HG02943 (cell line): ENCODE data around the gene EID3.
"Not testable (repeated sequence)": the region's sequence is repeated elsewhere in the genome, so short reads cannot be mapped to it uniquely, and the experiment has no call there.

Experiments used
- ATAC-seq: cut with Tn5 transposase; IDR thresholded peaks from one replicate; pipeline ENCODE4 v1.9.1; 2021; ENCODE audit warnings: mild to moderate bottlenecking, low read depth, moderate library complexity; ENCODE audit not compliant: unreplicated experiment

Gene EID3

GRCh38 chr12:104310751-104311633 lies 7.5 kb downstream of the EID3 start:
- ATAC-seq = no peak

DNA sequence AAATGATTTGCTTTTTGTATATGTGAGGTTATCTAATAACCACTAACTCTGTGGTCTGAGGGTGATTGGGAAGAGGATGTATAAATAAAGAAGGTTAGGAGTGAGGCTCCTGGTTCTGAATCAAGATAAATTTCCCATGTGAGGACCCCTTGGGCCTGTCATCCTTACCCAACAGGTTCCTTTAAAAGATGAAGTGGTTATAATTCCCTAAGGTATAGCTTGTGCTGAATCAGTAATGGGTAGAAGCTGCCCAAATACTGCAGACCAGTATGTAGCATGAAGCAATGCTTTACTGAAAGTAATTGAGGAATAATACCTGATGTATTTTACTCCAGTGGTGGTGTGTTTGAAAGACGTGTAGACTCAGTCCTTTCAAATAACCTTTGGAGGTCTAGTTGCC lies 8.7 kb downstream of the EID3 start:
- no peak for ATAC-seq

- no peak for ATAC-seq
Observed at GRCh38 chr12:104312654-104313053, 9.1 kb downstream of the EID3 start.

GRCh38 chr12:104313568-104314241 lies 10.2 kb downstream of the EID3 start:
- no peak for ATAC-seq

- no peak for ATAC-seq
Observed at GRCh38 chr12:104314242-104314614, 10.7 kb downstream of the EID3 start.

DNA sequence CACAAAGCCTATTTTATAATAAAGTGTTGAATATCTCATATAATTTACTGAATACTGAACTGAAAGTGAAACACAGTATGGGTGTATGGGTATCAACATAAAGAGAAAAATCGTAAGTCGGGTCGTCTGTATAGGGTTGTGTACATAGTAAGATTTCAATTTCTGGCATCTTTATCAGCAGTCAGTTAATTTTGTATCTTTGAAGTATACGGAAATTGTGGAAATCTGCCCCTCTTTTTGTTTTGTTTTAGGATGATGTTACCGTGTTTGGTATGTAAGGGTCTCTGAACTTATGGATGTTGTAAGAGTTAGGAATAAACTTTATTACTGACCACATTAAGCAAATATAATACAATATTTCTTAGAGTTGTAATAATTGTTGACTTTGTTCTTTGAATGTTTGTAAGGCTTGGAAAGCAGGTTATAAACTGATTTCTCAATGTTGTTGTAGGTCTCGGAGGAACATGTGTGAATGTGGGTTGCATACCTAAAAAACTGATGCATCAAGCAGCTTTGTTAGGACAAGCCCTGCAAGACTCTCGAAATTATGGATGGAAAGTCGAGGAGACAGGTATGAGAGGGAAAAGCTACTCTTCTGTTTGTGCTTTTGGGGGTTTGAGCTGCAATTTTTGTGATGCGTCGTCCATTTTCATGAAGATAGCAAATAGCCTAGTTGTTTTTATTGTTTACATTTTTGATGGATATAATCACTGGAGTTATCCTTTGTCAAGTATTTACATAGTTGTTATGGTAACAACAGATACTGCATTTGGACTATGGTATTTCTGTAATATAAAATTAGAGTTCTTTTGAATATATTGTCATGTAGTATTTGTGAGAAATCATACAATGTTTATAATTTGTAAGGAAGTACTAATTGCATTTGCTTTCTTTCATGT lies 12.0 kb downstream of the EID3 start:
- no peak for ATAC-seq

GRCh38 chr12:104316936-104317335 lies 13.4 kb downstream of the EID3 start:
- ATAC-seq = no peak

- ATAC-seq = no peak
Observed at GRCh38 chr12:104317538-104318210, 14.1 kb downstream of the EID3 start.

DNA sequence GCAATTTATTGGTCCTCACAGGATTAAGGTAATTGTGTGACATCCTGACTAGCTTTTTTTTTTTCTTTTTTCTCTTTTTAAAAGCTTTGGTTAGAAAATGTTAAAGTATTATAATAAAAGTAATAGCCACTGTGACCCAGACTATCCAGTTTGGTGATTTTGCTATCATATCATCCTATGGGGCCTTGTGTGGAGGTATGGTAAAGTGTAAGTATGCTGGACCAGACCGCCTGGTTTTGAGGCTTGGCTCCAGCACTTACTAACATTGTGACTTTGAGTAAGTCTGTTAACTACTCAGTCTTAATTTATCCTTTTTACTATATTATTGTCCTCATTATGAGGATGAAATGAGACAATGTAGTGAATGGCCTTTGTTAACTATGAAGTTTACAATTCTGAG lies 15.5 kb downstream of the EID3 start:
- ATAC-seq = no peak

GRCh38 chr12:104319918-104320626 lies 16.5 kb downstream of the EID3 start:
- ATAC-seq = no peak

DNA sequence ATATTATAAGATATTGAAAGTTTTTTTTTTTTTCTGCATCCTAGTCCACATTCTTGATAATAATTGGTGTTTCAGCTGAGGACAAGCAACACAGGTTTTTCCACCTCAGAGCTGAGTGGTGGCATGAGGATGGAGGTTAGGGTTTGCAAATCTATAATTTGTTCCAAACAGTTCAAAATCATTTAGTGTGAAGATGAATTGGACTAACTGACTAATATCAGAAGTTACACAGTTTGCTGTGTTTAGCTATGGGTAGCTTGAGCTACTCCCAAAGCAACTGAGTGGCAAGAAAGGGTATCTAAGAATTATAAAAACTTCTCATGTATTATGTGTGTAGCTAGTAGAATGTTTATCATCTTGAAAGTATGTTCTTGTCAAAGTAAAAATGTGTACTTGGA lies 17.1 kb downstream of the EID3 start:
- no peak for ATAC-seq

DNA sequence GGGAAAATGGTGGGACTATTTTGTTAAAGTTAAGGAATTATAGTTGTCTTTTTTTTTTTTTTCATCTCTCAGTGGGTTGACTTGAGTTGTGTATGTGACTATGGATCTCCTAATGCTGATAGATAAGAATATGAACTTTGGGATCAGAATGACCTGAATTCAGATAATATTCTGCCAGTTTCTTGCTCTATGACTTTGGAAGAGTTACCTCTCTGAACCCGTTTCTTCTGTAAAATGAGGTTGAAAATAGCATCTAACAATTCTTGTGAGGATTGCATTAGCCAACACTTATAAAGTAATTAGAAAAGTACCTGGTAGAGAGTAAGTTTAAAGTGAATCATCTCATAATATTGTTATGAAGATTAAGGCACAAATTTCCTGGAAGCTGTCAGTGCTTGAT lies 18.4 kb downstream of the EID3 start:
- no peak for ATAC-seq

DNA sequence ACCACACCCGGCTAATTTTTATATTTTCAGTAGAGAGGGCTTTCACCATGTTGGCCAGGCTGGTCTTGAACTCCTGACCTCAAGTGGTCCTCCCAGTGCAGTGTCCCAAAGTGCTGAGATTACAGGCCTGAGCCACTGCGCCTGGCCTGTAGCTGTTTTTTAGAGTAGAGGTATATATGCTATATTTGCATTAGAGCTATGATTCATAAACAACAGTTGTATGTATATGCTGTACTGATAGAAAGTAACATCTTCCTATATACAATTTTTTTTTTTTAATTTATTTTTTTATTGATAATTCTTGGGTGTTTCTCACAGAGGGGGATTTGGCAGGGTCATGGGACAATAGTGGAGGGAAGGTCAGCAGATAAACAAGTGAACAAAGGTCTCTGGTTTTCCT lies 19.0 kb downstream of the EID3 start:
- ATAC-seq = not testable (repeated sequence)

- no peak for ATAC-seq
Observed at GRCh38 chr12:104323899-104324298, 20.4 kb downstream of the EID3 start.

DNA sequence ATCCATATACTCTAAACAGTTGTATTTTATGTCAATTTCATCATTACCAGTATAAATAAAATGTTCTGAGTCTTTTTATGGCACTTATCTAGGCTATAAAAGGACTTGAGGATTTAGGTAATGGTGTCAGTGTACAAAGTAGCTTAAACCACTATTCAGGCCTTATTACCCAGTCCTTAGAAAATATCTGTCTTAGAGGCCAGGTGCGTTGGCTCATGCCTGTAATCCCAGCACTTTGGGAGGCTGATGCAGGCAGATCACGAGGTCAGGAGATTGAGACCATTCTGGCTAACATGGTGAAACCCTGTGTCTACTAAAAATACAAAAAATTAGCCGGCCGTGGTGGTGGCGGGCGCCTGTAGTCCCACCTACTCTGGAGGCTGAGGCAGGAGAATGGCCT lies 24.7 kb downstream of the EID3 start:
- not testable (repeated sequence) for ATAC-seq

DNA sequence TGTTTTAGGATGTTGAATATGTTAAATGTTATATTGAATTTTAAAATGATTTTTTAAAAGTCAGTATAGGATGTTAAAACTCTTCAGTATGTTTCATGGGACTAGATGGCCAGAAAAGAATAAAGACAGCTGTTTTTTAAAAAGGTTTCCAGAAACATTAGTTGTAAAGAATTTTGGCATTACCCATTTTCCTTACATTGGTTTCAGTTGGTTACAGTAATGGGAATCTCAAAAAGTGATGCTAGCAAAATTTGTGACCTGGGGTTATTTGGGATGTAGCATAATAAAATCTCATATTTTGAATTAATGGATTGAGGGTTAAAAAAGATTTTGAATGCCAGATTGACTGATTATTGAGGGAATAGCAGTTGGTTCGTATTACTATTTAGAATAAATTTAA lies 25.3 kb downstream of the EID3 start:
- ATAC-seq = no peak

DNA sequence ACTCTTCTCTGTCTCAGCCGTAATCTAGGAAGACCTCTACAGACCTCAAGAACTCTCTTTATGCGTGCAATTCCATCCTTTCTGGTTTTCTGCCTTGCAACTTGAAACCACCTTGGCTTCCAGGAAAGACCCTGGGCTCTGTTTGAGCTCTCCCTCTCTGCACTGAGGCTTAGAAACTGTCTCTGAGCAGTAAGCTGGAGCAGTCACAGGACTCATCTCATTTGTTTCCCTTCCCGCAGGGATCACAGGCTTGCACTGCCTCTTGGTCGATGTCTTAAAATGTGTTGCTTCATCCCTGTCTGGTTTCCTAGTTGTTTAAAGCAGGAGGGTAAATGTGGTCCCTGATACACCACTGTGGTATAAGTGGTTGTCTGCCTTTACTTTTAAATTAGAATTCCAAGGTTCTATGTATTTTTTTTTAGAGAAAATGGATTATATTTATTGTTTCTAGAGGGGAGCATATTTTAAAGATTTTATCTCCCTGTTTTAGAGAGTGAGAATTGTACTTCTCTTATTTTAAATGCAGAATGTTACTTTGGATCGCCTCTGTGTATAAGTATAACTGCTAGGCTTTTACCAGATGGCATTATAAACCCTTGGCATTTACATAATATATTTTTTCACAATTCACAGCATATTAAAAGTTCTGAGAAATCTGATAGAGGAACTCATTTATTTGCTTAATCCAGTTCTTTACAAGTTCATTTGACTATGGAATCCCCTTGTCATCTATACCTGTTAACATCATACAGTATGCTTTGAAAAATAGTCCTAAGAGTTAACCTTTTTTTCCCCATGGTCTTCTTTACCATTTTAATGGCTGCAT lies 26.4 kb downstream of the EID3 start:
- ATAC-seq = no peak

DNA sequence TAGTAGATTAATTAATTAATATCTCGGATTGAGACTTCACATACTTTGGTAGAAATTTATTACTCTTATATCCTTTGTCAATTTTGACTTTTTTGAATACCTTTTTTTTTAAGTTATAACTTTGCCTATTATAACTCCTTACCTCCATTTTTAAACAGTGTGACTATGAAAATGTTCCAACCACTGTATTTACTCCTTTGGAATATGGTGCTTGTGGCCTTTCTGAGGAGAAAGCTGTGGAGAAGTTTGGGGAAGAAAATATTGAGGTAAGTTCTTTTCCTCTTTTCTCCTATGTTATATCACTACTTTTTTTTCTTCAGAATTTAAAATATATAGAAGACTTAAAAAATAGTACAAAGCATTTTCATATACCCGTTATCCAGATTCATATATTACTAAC lies 27.8 kb downstream of the EID3 start:
- ATAC-seq = no peak

DNA sequence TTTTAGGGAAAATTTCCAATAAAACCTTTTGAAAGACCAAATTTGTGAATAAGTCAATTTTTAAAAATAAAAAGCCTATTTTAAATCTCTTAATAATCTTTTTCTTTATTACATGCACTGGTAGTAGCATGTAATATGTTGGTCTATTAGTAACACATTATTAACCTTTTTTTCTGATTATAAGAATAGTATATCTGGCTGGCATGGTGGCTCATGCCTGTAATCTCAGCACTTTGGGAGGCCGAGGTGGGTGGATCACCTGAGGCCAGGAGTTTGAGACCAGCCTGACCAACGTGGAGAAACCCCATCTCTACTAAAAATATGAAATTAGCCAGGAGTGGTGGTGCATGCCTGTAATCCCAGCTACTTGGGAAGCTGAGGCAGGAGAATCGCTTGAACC lies 28.7 kb downstream of the EID3 start:
- ATAC-seq = not testable (repeated sequence)
